NCI-H1417 treated with DMSO at 0.1 percent for 48 hours (cell line): ENCODE measurements around the gene OR5T2.
"Not testable (repeated sequence)": the region's sequence is repeated elsewhere in the genome, so short reads cannot be mapped to it uniquely, and the experiment has no call there.

Experiments
- DNase-seq: peaks from one replicate; lab custom pipeline; 2025; lab: John Stamatoyannopoulos, UW

OR5T2 gene

DNA sequence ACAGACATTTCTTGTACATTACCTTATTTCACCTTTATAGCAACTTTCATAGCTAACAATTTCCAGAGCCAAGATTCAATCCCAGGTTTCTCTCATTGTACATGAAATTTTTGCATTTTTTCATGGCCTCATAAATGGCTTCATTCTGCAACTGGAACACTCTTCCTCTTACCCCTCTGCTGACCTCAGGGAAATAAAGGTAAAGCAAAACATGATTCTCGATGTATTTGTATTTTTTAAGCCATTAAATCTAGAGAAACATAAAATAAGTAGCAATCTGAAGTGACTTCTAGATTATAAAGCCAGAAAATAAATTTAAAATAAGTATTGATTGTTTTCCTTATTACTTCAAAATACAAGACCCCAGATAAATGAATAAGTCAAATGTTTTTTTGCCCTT lies at the start of gene OR5T2:
Gene OR5T2 (minus strand): TSS at position 101 of the 400 bp plus-strand sequence. CDS start 1,193 bp downstream, outside the sequence.
- DNase-seq = no peak

DNA sequence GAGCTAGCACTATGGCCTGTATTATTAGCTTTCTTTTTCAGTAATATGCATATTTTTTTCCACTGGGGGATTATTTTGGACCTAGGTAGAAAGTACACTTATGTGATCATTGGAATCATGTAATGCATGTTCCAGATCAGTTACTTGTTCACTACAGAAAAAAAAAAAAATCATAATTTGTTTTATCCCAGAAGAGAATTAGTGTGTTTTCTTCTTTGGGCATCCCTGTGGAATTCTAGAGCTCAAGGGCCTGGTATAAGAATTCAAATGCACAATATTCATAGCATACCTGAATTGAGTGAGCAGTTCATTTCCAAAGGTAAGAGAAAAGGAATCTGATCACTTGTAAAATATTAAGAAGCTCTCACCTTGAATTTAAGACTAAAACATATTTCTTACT lies 39.8 kb upstream of the OR5T2 start, which contains the start of gene OR5T1:
Gene OR5T1 (plus strand): TSS at position 301 of the 400 bp plus-strand sequence. CDS start 1,485 bp downstream, outside the sequence.
- no peak for DNase-seq

DNA sequence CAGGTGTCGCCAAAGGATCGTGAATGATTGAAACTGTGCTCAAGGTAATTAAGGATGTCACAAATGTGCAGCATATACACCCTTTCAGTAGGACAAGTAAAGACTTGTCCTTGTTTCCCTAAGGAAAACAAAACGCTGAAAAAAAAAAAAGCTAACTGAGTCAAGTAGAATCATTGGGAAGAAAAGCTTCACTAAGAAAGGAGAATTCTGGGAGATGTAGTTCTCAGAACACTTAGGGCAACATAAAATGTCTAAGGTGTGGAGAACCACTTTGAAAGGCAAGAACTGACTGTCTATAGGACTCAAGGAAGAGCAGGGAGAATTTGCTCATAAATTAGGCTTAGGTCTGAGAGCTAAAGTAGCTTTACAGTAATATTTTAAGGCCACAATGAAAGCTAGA lies 37.0 kb upstream of the OR5T2 start:
- DNase-seq = no peak

DNA sequence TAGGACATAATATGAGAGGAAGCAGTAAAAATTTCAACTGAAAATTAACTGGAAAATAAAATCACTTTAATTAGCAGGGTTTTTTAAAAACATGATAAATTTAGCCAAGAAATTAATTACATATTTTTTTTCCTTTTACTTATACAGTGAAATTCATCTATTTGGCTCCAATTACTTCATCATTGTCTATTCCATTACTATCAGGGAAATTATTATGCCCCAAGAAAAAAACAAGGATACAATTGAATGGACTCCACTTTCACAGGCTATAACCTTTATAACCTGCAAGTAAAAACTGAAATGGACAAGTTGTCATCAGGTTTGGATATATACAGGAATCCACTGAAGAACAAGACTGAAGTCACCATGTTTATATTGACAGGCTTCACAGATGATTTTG lies 17.9 kb upstream of the OR5T2 start, which contains the start of gene OR5T3:
Gene OR5T3 (plus strand): TSS at position 301 of the 400 bp plus-strand sequence. CDS start 0 bp downstream, at position 301.
- DNase-seq = no peak

DNA sequence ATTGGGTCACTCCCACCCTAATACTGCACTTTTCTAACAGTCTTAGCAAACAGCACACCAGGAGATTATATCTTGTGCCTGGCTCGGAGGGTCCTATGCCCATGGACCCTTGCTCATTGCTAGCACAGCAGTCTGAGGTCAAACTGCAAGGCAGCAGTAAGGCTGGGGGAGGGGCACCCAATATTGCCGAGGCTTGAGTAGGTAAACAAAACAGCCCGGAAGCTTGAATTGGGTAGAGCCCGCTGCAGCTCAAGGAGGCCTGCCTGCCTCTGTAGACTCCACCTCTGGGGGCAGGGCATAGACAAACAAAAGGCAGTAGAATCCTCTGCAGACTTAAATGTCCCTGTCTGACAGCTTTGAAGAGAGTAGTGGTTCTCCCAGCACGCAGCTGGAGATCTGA lies 14.3 kb downstream of the OR5T2 start:
- not testable (repeated sequence) for DNase-seq

- DNase-seq = no peak
Measured at GRCh38 chr11:56214537-56214936, 19.5 kb downstream of the OR5T2 start.

DNA sequence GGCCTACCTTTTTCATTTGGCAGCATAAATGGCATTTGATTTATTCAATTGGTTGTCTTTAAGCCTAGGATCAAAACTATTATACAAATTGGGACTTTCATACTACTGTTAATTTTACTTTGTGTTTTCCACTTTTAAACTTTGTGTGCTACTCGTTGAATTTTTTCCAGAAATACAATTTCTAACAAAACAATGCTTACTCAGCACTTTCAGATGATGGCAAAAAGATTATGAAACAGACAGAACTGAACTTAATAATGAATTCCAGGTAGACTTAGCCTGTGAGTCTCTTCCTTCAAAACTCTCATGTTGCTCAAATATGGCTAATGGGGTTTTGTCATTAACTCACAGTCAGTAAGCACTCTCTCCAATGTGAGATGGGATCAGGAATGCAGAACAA lies 26.3 kb downstream of the OR5T2 start:
- DNase-seq = no peak

DNA sequence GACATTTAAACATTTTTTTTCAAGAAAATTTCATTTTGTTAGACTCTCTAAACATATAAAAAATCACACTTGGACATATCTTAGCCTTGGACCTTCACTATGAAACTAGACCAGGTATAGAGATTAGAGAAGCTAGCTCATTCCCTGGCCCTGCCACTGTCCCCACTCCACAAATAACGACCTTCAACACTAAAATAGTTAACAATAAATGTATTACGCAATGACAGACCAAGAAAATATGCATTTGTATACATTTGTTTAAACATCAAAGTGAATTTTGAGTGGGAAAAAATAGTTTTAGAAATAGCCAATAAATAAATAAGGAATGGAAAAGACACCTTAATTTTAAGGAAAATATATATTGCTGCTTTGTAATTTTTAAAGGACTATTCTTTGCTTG lies 36.7 kb downstream of the OR5T2 start:
- no peak for DNase-seq

- DNase-seq = no peak
Measured at GRCh38 chr11:56196705-56197104, 37.4 kb downstream of the OR5T2 start.

DNA sequence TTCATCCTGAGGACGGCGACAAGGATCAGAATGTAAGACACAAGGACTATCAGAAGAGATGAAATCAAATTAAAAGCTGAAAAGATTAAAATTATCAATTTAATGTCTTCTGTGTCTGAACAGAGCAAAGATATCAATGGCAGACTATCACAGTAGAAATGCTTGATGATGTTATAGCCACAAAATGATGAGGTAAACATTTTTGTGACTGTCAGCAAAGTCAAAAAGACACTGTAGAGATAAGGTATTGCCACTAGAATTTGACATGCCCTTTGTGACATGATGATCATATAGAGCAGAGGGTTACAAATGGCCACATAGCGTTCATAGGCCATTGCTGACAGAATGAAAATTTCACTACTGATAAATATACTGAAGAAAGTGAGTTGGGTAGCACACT lies 45.5 kb downstream of the OR5T2 start:
- no peak for DNase-seq

- no peak for DNase-seq
Measured at GRCh38 chr11:56183459-56183858, 50.6 kb downstream of the OR5T2 start.
